Neutrophil (primary cell): ENCODE measurements around the gene NDEL1.
A peak's percentile ranks its signal among the peaks of the same experiment; 100 is the strongest.

Source experiments
- H3K27ac ChIP-seq: fragments of 200-600 bp; sonication (generic); 2 replicates; pipeline ENCODE4 v1.5.1; 2016; ENCODE audit warnings: mild to moderate bottlenecking, moderate library complexity
- H3K27me3 ChIP-seq: fragments of 200-600 bp; sonication (generic); 2 replicates; pipeline ENCODE4 v1.6.0; 2016; ENCODE audit warnings: mild to moderate bottlenecking
- H3K36me3 ChIP-seq: fragments of 200-600 bp; sonication (generic); 2 replicates; pipeline ENCODE4 v1.5.1; 2017
- H3K4me1 ChIP-seq, 2 experiments: fragments of 200-600 bp in 1 of 2; sonication (generic) in 1 of 2; 1 replicate in 1 of 2; 2 replicates in 1 of 2; pipeline versions ENCODE4 v1.5.1 to v1.6.1; 2013 to 2016; ENCODE audit warnings: low read depth in 1 of 2, low read length in 1 of 2, mild to moderate bottlenecking in 1 of 2, moderate library complexity in 1 of 2; ENCODE audit not compliant: control insufficient read depth in 1 of 2, insufficient read depth in 1 of 2
- H3K4me3 ChIP-seq, 2 experiments: fragments of 200-600 bp in 1 of 2; sonication (generic) in 1 of 2; 1 replicate in 1 of 2; 2 replicates in 1 of 2; pipeline ENCODE4 v1.5.1; 2013 to 2016; ENCODE audit warnings: low read depth in 1 of 2, low read length in 1 of 2, mild to moderate bottlenecking in 1 of 2, moderate library complexity in 1 of 2
- H3K9me3 ChIP-seq: fragments of 200-600 bp; sonication (generic); 2 replicates; pipeline ENCODE4 v1.5.1; 2016
- CTCF ChIP-seq: fragments of 200-600 bp; sonication (generic); IDR thresholded peaks from 2 replicates; pipeline ENCODE4 v1.5.1; 2016; ENCODE audit warnings: antibody characterized with exemption

The NDEL1 gene

GRCh38 chr17:8489841-8490240 lies 54.2 kb downstream of the NDEL1 start:
- H3K27ac ChIP-seq = no peak overlapping the region
- no peaks in the 10 kb centered on the region for H3K4me1 ChIP-seq
- H3K4me3 ChIP-seq = no peak overlapping the region
- no peaks in the 10 kb centered on the region for H3K9me3 ChIP-seq
- peaks cover 31% of the 10 kb centered on the region for H3K36me3 ChIP-seq
- H3K27me3 ChIP-seq = no peaks in the 10 kb centered on the region
- TF ChIP-seq CTCF = no peak

DNA sequence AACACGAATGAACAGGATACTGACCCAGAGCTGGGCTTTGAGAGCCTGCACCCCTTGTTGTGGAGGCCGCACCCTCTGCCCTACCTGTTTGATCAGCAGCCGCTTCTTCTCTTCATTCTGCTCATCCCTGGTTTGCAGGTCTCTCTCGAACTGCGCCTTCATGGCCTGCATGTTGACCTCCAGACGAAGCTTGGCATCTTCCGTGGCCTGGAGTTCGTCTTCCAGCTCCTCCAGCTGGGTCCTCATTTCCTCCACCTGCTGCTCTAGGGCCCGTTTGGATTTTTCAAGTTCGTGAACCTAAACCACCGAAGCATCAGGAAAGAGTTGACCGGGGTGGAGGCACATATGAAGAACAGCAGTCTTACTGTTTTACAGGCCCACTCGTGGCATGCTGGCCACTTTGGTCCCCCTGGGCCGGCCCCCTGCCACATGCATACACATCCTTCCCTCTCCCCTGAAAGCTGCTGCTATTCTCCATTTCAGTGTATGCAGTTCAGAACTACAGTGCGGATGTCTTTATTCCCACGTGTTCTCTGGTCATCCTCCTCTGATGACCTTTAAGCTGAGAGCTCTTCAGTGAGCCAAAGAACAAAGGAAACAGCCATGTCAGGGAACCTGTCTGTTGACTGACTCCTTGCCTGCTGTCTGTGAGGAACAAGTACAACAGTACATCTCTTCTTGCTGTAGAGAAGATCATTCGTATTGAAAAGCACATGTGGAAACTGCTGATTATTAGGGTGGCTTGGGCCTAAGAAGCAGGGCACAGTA lies 54.8 kb downstream of the NDEL1 start:
- H3K27ac ChIP-seq = peak overlapping the region; percentile 23

GRCh38 chr17:8492121-8492520 lies 56.4 kb downstream of the NDEL1 start:
- H3K4me3 ChIP-seq = no peak overlapping the region
- peaks cover 27% of the 10 kb centered on the region for H3K36me3 ChIP-seq
- H3K27me3 ChIP-seq = no peaks in the 10 kb centered on the region
- no peak for TF ChIP-seq CTCF
- H3K4me1 ChIP-seq = no peaks in the 10 kb centered on the region
- no peaks in the 10 kb centered on the region for H3K9me3 ChIP-seq
- no peak overlapping the region for H3K27ac ChIP-seq

More for the DNA sequence above, 54.8 kb downstream of the NDEL1 start:
- H3K36me3 ChIP-seq = peaks cover 31% of the 10 kb centered on the region
- no peak for TF ChIP-seq CTCF
- no peaks in the 10 kb centered on the region for H3K27me3 ChIP-seq
- no peak overlapping the region for H3K4me3 ChIP-seq
- H3K4me1 ChIP-seq = no peaks in the 10 kb centered on the region
- no peaks in the 10 kb centered on the region for H3K9me3 ChIP-seq

- Histone ChIP-seq H3K4me1 (no peaks in the 10 kb centered on the region), H3K27ac (no peak overlapping the region), H3K36me3 (peaks cover 13% of the 10 kb centered on the region), H3K9me3 (no peaks in the 10 kb centered on the region), H3K27me3 (no peaks in the 10 kb centered on the region), H3K4me3 (no peak overlapping the region)
- no peak for TF ChIP-seq CTCF
Measured at GRCh38 chr17:8494021-8494420, 58.3 kb downstream of the NDEL1 start.

DNA sequence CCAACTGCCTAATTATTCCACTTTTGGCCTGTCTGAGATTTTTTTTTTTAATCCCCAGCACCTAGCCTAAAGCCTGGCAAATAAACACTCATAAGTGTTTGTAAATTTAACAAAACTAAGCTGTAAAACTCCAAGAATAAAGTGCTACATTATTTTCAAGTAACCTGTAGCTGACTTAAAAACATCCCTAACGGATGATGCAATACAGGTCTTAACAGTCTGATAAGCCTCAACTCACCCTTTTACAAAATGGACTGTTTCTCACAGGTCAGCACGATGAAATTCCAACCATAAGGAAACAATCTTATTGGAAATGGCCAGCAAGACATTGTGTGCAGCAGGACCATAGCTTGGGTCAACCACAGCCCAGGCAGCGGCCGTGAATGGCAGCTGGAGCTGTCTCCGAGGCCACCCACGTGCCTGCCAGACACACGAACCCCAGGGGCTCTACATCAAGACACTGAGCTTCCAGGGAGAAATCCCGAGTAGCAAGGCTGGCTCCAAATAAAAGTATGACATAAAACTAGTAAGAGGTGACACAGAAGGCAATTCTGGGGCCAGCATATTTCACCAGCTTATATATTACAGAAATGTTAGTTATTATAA lies 58.9 kb downstream of the NDEL1 start:
- no peak overlapping the region for H3K4me3 ChIP-seq
- no peak for TF ChIP-seq CTCF
- H3K36me3 ChIP-seq = peaks cover 13% of the 10 kb centered on the region
- no peaks in the 10 kb centered on the region for H3K4me1 ChIP-seq
- H3K9me3 ChIP-seq = no peaks in the 10 kb centered on the region
- H3K27me3 ChIP-seq = no peaks in the 10 kb centered on the region
- H3K27ac ChIP-seq = no peak overlapping the region
